GM23248 (cell line): ENCODE results near the gene MYO15A.

Experiments used
- EZH2 ChIP-seq: fragments of 200-600 bp; sonication (generic); IDR thresholded peaks from 2 replicates; pipeline ENCODE4 v1.6.1; 2018; ENCODE audit warnings: antibody characterized with exemption, mild to moderate bottlenecking; ENCODE audit not compliant: insufficient read depth, poor library complexity, severe bottlenecking
- EZH2phosphoT487 ChIP-seq: fragments of 200-600 bp; sonication (generic); IDR thresholded peaks from 2 replicates; pipeline ENCODE4 v1.6.1; 2018; ENCODE audit warnings: antibody characterized with exemption, moderate library complexity, mild to moderate bottlenecking, low read depth; ENCODE audit not compliant: insufficient read depth

GRCh38 chr17:18201108-18201507, 92.6 kb downstream of the MYO15A start:
- TF ChIP-seq EZH2, result no peak
- no peak for TF ChIP-seq EZH2phosphoT487
